HEK293 (cell line): Measurements from ENCODE around the gene LPCAT4.
"Not testable (repeated sequence)": the region's sequence is repeated elsewhere in the genome, so short reads cannot be mapped to it uniquely, and the experiment has no call there.

Experiments used
- ZNF501 ChIP-seq: fragments of 450-650 bp; formaldehyde crosslinking; IDR thresholded peaks from 2 replicates; pipeline ENCODE4 v1.5.1; 2016; ENCODE audit warnings: missing biosample characterization, missing genetic modification characterization
- TF ChIP-seq, protein P1 (sequence below): fragments of 450-650 bp; formaldehyde crosslinking; IDR thresholded peaks from 2 replicates; pipeline ENCODE4 v1.5.1; 2016; ENCODE audit warnings: missing biosample characterization, missing genetic modification characterization

DNA sequence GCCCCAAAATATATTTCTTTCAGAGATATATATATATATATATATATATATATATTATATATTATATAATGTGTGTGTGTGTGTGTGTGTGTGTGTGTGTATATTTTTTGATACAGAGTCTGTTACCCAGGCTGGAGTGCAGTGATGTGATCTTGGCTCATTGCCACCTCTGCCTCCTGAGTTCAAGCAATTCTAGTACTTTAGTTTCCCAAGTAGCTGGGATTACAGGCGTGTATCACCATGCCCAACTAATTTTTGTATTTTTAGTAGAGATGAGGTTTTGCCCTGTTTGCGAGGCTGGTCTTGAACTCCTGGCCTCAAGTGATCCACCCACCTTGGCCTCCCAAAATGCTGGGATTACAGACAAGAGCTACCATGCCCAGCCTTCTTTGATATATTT is 8.5 kb upstream of the LPCAT4 start:
- TF ChIP-seq ZNF501 (tag by site-specific recombination): not testable (repeated sequence)
- TF ChIP-seq, protein P1, sequence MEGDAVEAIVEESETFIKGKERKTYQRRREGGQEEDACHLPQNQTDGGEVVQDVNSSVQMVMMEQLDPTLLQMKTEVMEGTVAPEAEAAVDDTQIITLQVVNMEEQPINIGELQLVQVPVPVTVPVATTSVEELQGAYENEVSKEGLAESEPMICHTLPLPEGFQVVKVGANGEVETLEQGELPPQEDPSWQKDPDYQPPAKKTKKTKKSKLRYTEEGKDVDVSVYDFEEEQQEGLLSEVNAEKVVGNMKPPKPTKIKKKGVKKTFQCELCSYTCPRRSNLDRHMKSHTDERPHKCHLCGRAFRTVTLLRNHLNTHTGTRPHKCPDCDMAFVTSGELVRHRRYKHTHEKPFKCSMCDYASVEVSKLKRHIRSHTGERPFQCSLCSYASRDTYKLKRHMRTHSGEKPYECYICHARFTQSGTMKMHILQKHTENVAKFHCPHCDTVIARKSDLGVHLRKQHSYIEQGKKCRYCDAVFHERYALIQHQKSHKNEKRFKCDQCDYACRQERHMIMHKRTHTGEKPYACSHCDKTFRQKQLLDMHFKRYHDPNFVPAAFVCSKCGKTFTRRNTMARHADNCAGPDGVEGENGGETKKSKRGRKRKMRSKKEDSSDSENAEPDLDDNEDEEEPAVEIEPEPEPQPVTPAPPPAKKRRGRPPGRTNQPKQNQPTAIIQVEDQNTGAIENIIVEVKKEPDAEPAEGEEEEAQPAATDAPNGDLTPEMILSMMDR (tag by site-specific recombination): not testable (repeated sequence)
